Right lobe of liver (tissue), 6 donors: ENCODE measurements around the gene USP48. TPM values are rescaled to one million over a fixed set of nuclear protein-coding genes. Genes with fewer than 3 reads are reported as not detected.

Source experiments
- ATAC-seq, 4 donors: fragments of 200-7000 bp; cut with Tn5 transposase; one replicate each; pipeline ENCODE4 v1.9.1; 2020; ENCODE audit warnings: mild to moderate bottlenecking in 4 of 4, moderate library complexity in 4 of 4
- DNase-seq, 3 donors: peaks; one replicate each; pipeline ENCODE4 v3.0.0-alpha.2; 2020
- H3K27ac ChIP-seq, 3 donors: fragments of 200-600 bp; one replicate each; pipeline ENCODE4 v1.8.0; 2022
- H3K27me3 ChIP-seq, 2 donors: fragments of 200-600 bp; one replicate each; pipeline ENCODE4 v1.8.0; 2022
- H3K36me3 ChIP-seq, 4 donors: fragments of 200-600 bp; sonication (generic) in 1 of 4; one replicate each; pipeline versions ENCODE4 v1.5.1 to v1.8.0; 2017 to 2022; ENCODE audit warnings: control low read depth in 1 of 4
- H3K4me1 ChIP-seq, 4 donors: fragments of 200-600 bp; sonication (generic) in 1 of 4; one replicate each; pipeline versions ENCODE4 v1.5.1 to v1.8.0; 2017 to 2022; ENCODE audit warnings: control low read depth in 1 of 4
- H3K4me3 ChIP-seq, 3 donors: fragments of 200-600 bp; one replicate each; pipeline ENCODE4 v1.8.0; 2022
- H3K9me3 ChIP-seq, 4 donors: fragments of 200-600 bp; sonication (generic) in 1 of 4; one replicate each; pipeline versions ENCODE4 v1.5.1 to v1.8.0; 2017 to 2022; ENCODE audit warnings: control low read depth in 1 of 4
- POLR2A ChIP-seq: fragments of 450-650 bp; IDR thresholded peaks from one replicate; pipeline ENCODE4 v1.6.1; 2017; ENCODE audit warnings: antibody characterized with exemption, mild to moderate bottlenecking
- WGBS: methylation state at CpG from one replicate; pipeline ENCODE4 v1.1.6; 2018; ENCODE audit warnings: low coverage, low lambda C conversion rate; ENCODE audit not compliant: insufficient coverage; ENCODE audit errors: missing lambda C conversion rate; 5-methylcytosine and 5-hydroxymethylcytosine counted together
- intact Hi-C, 2 donors: fragments of 100-400 bp; cut with DNase I; formaldehyde crosslinking; loops; one replicate each; pipeline versions ENCODE4 v1.11.2 to v1.14.1; 2022
- total RNA-seq, 6 experiments: library from RNA; depleted of rRNA in 2 of 6; stranded (reverse); fragments of >200 nt in 2 of 6; fragmentation: NEBNext Ultra II Directional in 3 of 6; extraction: Animal tissue kit (Norgen Biotek cat#: 25700) in 3 of 6; gene quantifications; one replicate each; pipeline versions ENCODE4 v1.1.0 to v1.2.4, GENCODE V29; 2016 to 2023
- TF ChIP-seq, protein P1 (sequence below), 4 donors: fragments of 200-600 bp in 3 of 4; fragments of 450-650 bp in 1 of 4; IDR thresholded peaks; one replicate each; pipeline versions ENCODE4 v1.5.1 to v1.8.0; 2016 to 2022; ENCODE audit warnings: antibody characterized with exemption in 4 of 4, mild to moderate bottlenecking in 2 of 4
- donor health status: DM: no; HTN: yes; CAD: no.
- donor health status: DM: no; HTN: no; CAD: no.
- donor health status: DM: no; HTN: no; CAD: no.
- donor health status: DM: no; HTN: yes; CAD: no.
- donor health status: DM: no; HTN: yes; CAD: no.

The USP48 gene
- total RNA-seq, 6 experiments from 2014 or later = 21.3 to 24.5 (median 22.8) TPM

DNA sequence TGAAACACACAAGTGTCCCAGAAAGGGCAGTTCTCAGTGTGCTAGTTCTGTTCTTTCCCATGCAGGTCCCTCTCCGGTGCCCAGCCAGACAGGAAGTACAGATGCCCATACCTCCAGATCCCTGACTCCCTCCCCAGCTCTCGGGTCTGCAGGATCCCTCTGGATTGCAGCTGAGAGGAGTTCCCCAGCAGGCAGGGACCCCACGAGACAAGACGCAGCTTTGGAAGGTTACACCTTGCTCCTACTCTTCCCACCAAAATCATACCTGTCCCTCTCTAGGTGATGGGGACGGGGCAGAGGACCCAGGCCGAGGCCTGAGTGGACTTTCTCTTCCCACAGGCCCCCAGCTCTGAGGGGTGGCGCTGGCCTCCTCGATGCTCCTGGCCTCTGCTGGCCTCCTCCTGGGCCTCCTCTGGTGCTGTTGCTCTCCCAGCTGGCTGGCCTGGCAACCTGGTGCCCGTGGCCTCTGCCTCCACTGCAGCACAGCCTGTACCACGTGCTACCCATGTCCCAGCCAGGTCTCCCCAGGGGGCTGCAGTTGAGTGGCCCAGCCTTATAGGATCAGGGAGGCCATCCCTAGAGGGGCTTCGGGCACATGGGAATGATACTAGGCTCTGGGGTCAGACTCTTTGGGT lies 38.6 kb upstream of the USP48 start:
- DNase-seq (no peak), ATAC-seq (no peak)
- WGBS = 100% methylated on average over 1 of the region's 11 CpGs
- intact Hi-C loops = no loop called here
- Histone ChIP-seq H3K27ac (no peak overlapping the region), H3K27me3 (no peaks in the 10 kb centered on the region), H3K36me3 (peaks cover 0 to 4% (median 0%) of the 10 kb centered on the region in 4 donors), H3K4me1 (no peaks in the 10 kb centered on the region), H3K9me3 (no peaks in the 10 kb centered on the region), H3K4me3 (no peak overlapping the region)
- TF ChIP-seq POLR2A = no peak

DNA sequence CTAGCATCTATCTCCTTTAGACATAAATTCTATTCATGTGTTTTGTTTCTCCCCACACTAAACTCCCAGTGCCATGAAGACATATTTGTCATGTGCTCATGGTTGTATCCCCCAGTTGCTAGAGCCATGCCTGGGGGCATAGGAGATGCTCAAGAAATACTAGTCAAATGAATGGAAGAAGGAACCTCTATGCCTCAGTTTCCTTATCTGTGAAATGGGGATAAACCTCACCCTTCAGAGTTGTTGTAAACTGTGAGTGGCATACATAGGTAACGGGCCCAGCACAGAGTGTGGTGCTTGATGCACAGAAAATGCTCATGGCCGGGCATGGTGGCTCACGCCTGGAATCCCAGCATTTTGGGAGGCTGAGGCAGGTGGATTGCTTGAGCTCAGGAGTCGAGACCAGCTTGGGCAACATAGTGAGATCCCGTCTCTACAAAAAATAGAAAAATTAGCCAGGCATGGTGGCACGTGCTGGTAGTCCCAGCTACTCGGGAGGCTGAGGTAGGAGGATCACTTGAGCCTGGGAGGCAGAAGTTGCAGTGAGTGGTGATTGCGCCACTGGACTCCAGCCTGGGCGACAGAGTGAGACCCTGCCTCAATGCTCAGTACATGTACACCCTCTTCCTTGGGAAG lies 37.8 kb upstream of the USP48 start:
- Histone ChIP-seq H3K27me3 (no peaks in the 10 kb centered on the region), H3K4me1 (no peaks in the 10 kb centered on the region), H3K36me3 (peaks cover 0 to 4% (median 0%) of the 10 kb centered on the region in 4 donors), H3K4me3 (no peak overlapping the region), H3K9me3 (no peaks in the 10 kb centered on the region), H3K27ac (no peak overlapping the region)
- ATAC-seq (no peak), DNase-seq (no peak)
- TF ChIP-seq POLR2A = no peak
- TF ChIP-seq, protein P1, sequence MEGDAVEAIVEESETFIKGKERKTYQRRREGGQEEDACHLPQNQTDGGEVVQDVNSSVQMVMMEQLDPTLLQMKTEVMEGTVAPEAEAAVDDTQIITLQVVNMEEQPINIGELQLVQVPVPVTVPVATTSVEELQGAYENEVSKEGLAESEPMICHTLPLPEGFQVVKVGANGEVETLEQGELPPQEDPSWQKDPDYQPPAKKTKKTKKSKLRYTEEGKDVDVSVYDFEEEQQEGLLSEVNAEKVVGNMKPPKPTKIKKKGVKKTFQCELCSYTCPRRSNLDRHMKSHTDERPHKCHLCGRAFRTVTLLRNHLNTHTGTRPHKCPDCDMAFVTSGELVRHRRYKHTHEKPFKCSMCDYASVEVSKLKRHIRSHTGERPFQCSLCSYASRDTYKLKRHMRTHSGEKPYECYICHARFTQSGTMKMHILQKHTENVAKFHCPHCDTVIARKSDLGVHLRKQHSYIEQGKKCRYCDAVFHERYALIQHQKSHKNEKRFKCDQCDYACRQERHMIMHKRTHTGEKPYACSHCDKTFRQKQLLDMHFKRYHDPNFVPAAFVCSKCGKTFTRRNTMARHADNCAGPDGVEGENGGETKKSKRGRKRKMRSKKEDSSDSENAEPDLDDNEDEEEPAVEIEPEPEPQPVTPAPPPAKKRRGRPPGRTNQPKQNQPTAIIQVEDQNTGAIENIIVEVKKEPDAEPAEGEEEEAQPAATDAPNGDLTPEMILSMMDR (IDR thresholded peaks at IDR 0.05) = no peak
- intact Hi-C loops = no loop called here
- 93% methylated on average over 2 of the region's 9 CpGs for WGBS

DNA sequence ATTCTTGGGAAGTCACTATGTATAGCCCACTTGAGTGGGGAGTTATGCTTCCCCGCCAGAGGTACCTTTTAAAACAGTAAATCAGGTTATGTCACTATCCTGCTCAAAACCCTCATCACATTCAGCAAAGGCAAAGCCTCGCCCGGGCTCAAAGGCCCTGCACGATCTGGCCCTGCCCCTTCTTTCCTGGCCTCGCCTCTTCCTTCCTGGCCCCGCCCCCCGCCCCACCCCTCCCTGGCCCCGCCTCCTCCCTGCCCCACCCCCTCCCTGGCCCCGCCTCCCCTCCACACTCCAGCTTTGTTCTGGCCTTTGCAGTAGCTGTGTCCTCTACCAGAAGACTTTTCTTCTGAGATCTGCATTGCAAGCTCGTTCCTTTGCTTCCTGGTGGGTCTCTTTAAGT lies 35.7 kb upstream of the USP48 start:
- Histone ChIP-seq H3K27ac (no peak overlapping the region), H3K4me3 (no peak overlapping the region), H3K4me1 (no peaks in the 10 kb centered on the region), H3K9me3 (no peaks in the 10 kb centered on the region), H3K36me3 (no peaks in the 10 kb centered on the region), H3K27me3 (peaks cover 0 to 7% of the 10 kb centered on the region in 2 donors)
- TF ChIP-seq POLR2A = no peak
- TF ChIP-seq, protein P1 (IDR thresholded peaks at IDR 0.05) = no peak
- DNase-seq = no peak
- intact Hi-C loops = no loop called here
- peak; percentile 18 to 47 (median 43) for ATAC-seq
- 24% methylated on average over 10 of the region's 10 CpGs for WGBS

DNA sequence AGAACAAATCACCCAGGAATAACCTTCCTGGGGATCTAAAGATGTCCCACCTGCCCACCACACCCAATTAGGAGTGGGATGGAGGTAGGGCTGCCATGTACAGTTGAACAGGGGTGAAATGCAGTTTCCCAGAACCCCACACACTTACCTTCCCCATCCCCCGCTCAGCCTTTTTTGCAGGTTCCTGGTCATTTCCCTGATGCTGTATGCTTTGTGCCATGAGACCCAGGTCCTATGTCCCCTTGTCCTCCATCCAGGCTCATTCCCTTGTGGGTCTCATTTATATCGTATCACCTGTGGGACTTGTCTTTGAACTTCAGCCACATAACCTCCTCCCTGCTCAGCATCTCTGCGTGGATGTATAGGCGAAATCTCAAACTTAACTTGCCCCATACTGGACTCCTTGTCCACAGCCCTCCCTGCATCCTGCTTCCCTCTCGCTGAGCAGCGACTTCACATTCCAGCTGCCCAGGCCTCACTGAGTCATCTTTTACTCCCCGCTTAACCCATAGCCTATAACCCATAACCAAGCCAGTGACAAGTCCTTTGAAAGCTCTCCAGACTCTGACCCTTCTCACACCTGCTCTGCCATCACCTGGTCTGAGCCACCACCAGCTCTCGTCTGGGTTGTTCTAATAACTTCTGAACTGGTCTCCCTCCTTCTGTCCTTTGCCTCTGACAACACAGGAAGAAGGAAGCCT lies 33.8 kb upstream of the USP48 start:
- ATAC-seq (no peak), DNase-seq (no peak)
- Histone ChIP-seq H3K4me1 (no peaks in the 10 kb centered on the region), H3K9me3 (no peaks in the 10 kb centered on the region), H3K27me3 (peaks cover 0 to 7% of the 10 kb centered on the region in 2 donors), H3K27ac (no peak overlapping the region), H3K4me3 (no peak overlapping the region), H3K36me3 (no peaks in the 10 kb centered on the region)
- intact Hi-C loops = no loop called here
- TF ChIP-seq POLR2A = no peak
- TF ChIP-seq, protein P1 (IDR thresholded peaks at IDR 0.05) = no peak
- WGBS = 92% methylated on average over 8 of the region's 8 CpGs
